ENCODE data around the gene KAZALD1. TPM values are rescaled to one million over a fixed set of nuclear protein-coding genes. Genes with fewer than 3 reads are reported as not detected.

KAZALD1 gene
- polyA plus RNA-seq, 1 donor from 2014 or later = 1.6 TPM

GRCh38 chr10:101080933-101081931, 19.4 kb downstream of the KAZALD1 start:
- Histone ChIP-seq H3K27ac (ENCODE audit: low read length) (no peak overlapping the region), H3K36me3 (ENCODE audit: insufficient read depth, low read length) (no peaks in the 10 kb centered on the region), H2AFZ (ENCODE audit: low read depth, low read length) (no peak overlapping the region), H3K4me3 (ENCODE audit: low read length) (no peak overlapping the region), H3K27me3 (ENCODE audit: insufficient read depth, low read depth, low read length) (peaks cover 48% of the 10 kb centered on the region), H3K9ac (ENCODE audit: low read length) (no peak overlapping the region), H3K4me2 (ENCODE audit: low read length) (no peak overlapping the region), H3K9me3 (ENCODE audit: low read length) (no peaks in the 10 kb centered on the region), H4K20me1 (ENCODE audit: insufficient read depth) (no peaks in the 10 kb centered on the region), H3F3A (ENCODE audit: insufficient read depth, low read length, poor library complexity, severe bottlenecking) (no peaks in the 10 kb centered on the region), H3K9me2 (ENCODE audit: insufficient read depth, low read length) (no peaks in the 10 kb centered on the region), H3K79me2 (replicated peaks; ENCODE audit: insufficient read depth, low read length) (no peaks in the 10 kb centered on the region)
- TF ChIP-seq EZH2 (IDR thresholded peaks at IDR 0.05; ENCODE audit: borderline replicate concordance, insufficient read depth, low read length, poor library complexity, severe bottlenecking) = no peak
- TF ChIP-seq MXI1 (conservative IDR thresholded peaks at IDR 0.05; ENCODE audit: poor library complexity, severe bottlenecking) = no peak
- TF ChIP-seq TAF1 (IDR thresholded peaks at IDR 0.05; ENCODE audit: low read depth) = no peak
- no peak for TF ChIP-seq CTCF (IDR thresholded peaks at IDR 0.05; ENCODE audit: poor library complexity, severe bottlenecking)
- TF ChIP-seq REST (IDR thresholded peaks at IDR 0.05; ENCODE audit: borderline replicate concordance) = peak; percentile 30

GRCh38 chr10:101085846-101086245, 24.1 kb downstream of the KAZALD1 start:
- Histone ChIP-seq H3F3A (ENCODE audit: insufficient read depth, low read length, poor library complexity, severe bottlenecking) (no peaks in the 10 kb centered on the region), H3K9ac (ENCODE audit: low read length) (no peak overlapping the region), H3K79me2 (replicated peaks; ENCODE audit: insufficient read depth, low read length) (no peaks in the 10 kb centered on the region), H3K27ac (ENCODE audit: low read length) (no peak overlapping the region), H2AFZ (ENCODE audit: low read depth, low read length) (no peak overlapping the region), H3K4me3 (ENCODE audit: low read length) (no peak overlapping the region), H3K9me3 (ENCODE audit: low read length) (no peaks in the 10 kb centered on the region), H3K4me2 (ENCODE audit: low read length) (no peak overlapping the region), H3K36me3 (ENCODE audit: insufficient read depth, low read length) (no peaks in the 10 kb centered on the region), H3K27me3 (ENCODE audit: insufficient read depth, low read depth, low read length) (peaks cover 34% of the 10 kb centered on the region), H4K20me1 (ENCODE audit: insufficient read depth) (no peaks in the 10 kb centered on the region), H3K9me2 (ENCODE audit: insufficient read depth, low read length) (no peaks in the 10 kb centered on the region)
- no peak for TF ChIP-seq EP300 (conservative IDR thresholded peaks at IDR 0.05; ENCODE audit: poor library complexity, severe bottlenecking)
- no peak for TF ChIP-seq MXI1 (conservative IDR thresholded peaks at IDR 0.05; ENCODE audit: poor library complexity, severe bottlenecking)
- no peak for TF ChIP-seq RAD21 (conservative IDR thresholded peaks at IDR 0.05)
- TF ChIP-seq REST (IDR thresholded peaks at IDR 0.05; ENCODE audit: borderline replicate concordance) = no peak
- no peak for TF ChIP-seq EZH2 (IDR thresholded peaks at IDR 0.05; ENCODE audit: borderline replicate concordance, insufficient read depth, low read length, poor library complexity, severe bottlenecking)
- TF ChIP-seq SMC3 (conservative IDR thresholded peaks at IDR 0.05; ENCODE audit: poor library complexity) = no peak
- no peak for TF ChIP-seq POLR2AphosphoS5 (IDR thresholded peaks at IDR 0.05)
- TF ChIP-seq CTCF (IDR thresholded peaks at IDR 0.05; ENCODE audit: poor library complexity, severe bottlenecking) = no peak
- no peak for TF ChIP-seq TAF1 (IDR thresholded peaks at IDR 0.05; ENCODE audit: low read depth)
